Measurements from ENCODE around the gene NOP9. TPM values are rescaled to one million over a fixed set of nuclear protein-coding genes. Genes with fewer than 3 reads are reported as not detected.

Gene NOP9, protein sequence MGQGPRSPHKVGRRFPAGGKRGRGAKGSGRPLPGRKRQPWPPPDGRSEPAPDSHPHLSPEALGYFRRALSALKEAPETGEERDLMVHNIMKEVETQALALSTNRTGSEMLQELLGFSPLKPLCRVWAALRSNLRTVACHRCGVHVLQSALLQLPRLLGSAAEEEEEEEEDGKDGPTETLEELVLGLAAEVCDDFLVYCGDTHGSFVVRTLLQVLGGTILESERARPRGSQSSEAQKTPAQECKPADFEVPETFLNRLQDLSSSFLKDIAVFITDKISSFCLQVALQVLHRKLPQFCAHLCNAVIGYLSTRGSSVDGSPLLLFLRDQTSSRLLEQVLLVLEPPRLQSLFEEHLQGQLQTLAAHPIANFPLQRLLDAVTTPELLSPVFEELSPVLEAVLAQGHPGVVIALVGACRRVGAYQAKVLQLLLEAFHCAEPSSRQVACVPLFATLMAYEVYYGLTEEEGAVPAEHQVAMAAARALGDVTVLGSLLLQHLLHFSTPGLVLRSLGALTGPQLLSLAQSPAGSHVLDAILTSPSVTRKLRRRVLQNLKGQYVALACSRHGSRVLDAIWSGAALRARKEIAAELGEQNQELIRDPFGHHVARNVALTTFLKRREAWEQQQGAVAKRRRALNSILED
- total RNA-seq: 10 to 100 TPM; 46.1 to 49.3 TPM

DNA sequence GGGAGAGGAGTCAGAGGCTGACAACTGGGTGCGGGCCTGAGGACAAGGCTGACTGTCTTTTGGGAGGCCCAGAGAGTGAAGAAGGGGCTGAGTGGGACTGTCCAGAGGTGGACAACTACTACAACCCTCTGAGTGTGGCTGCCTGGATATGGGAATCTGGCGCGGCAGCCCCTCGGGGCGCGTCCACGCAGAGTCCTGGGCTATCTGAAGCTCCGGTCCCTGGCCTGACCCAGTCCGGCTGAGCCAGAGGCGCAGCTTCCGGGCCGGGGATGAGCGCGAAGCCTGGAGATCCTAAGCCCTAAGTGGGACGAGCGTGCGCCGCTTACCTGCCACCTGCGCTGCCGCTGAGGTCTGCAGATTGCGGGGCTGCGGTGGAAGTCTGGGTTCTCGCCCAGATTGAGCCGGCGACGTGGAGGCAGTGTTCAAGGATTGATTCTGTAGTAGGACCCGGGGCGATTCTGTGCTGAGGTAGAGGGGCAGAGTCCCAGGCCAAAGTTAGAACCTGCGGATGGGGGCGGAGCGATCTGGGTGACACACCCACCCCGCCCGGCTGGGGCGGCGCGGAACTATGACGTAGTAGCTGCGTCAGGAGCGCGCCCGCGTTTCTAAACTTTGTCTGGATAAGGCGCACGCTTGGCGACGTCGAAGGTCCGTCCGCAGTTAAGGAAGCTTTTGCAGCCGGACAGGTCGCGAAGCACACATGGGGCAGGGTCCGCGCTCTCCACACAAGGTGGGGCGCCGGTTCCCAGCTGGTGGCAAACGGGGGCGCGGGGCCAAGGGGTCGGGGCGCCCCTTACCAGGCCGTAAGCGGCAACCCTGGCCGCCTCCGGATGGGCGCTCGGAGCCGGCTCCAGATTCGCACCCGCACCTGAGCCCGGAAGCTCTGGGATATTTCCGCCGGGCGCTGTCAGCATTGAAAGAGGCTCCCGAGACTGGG lies at the start of gene NOP9, which contains the start of gene DHRS1:
TSS of gene NOP9 (plus strand) at position 596 of the 937 bp plus-strand sequence. CDS start at position 701, 105 bp downstream.
TSS of gene DHRS1 (minus strand) at position 526 of the 937 bp plus-strand sequence. CDS start 674 bp downstream, outside the sequence.
- ChIA-PET CTCF (interaction anchor here (0.8 to 7.9 kb wide), 11 partner anchors 9 to 137 kb away, joined by 3 to 156 read pairs (median 3); partner anchors contain the start of genes CIDEB, LTB4R, LTB4R2 and MDP1), POLR2A (interaction anchor here (0.8 to 3.2 kb wide), 6 partner anchors 9 to 86 kb away, joined by 3 to 21 read pairs (median 7); partner anchors contain the start of genes CHMP4A, LTB4R, LTB4R2 and RABGGTA)

DNA sequence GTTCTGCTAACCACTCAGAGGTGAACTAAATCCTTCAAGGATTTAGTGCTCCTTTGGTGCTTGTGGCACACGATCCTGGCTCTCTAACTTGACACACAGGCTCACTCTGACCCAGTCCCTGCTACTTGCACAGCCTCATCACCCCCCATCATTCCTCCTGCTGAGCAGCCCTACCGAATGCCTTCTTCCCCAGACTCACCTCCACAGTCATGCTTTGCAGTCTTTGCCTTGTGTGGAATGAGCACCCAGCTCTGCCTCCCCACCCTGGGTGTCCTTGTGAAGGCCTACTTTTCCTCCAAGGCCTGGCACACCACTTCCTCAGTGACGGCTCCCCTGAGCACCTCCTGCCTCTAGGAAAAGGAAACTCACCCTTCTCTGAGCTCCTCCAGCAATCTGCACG lies 49.3 kb upstream of the NOP9 start:
- POLR2A ChIA-PET: interaction anchor here (1.1 kb wide), 1 partner anchor 8 kb away, joined by 3 read pairs; the partner anchor contains the start of gene TINF2

DNA sequence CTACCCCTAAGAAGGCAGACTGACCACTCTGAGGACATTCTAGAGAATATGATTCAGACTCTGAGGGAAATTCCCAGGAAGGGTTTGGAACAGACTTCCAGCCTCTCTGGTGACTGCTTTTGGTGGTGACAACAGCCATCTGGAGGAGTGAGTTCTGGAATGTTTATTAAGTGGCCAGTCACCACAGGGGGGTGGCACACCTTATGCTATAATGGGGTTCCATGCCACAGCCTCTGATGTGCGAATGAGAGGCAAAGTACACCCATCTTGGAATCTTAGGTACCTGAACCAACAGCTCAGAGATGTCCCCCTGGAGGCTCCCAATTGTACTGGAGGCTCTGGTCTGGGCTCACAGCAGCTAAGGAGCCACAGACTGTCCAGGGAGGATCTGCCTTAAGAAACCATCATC lies 47.8 kb upstream of the NOP9 start:
- POLR2A ChIA-PET: interaction anchor here (1.0 kb wide), 1 partner anchor 14 kb away, joined by 5 read pairs; no protein-coding TSS in a partner anchor
- CTCF ChIA-PET: interaction anchor here (1.4 to 11.9 kb wide), 3 partner anchors 9 to 56 kb away, joined by 5 to 156 read pairs (median 11); partner anchors contain the start of genes CIDEB, DHRS1, NOP9 and TINF2

More for the DNA sequence above, 49.3 kb upstream of the NOP9 start:
- CTCF ChIA-PET: interaction anchor here (2.9 to 11.9 kb wide), 2 partner anchors 8 to 47 kb away, joined by 11 to 156 read pairs; partner anchors contain the start of genes DHRS1, NOP9 and TINF2

DNA sequence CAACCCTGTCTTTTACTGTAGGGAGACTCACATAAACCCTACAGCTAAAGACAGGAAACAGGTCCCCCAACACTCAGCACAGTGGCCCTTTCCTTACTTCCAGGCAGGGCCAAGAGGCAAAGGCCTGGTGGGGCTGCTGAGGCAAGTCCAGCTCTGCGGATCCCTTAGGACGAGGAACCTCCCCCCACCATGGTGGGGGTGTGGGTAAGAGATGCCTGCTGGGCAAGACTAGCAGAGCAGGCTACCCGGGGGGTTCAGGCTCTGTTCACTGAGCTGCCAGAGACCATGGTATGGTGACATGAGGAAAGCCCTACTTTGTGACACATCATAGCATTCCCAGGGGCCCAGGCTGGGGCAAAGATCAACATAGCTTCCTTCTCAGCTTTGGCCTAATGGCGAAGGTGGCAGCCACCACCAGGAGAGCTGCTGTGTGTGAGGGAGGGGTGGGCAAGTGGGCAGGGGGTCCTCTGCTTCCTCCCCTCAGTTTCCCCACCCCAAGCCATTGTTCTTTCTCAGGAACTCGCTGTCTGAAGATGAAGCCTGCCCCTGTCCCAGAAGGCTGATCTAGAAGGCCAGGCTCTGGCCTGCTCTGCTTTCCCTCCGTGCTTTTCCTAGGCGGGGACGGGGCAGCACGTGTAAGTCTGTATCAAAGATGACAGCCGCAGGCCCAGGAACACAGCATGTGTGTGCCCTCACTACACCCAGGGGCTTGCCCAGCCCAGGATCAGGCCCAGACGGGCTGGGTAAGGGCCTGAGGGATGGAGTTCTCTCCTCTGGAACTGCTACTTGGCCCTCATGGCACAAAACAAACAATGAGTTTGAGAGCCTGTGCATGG lies 47.1 kb upstream of the NOP9 start:
- POLR2A ChIA-PET: interaction anchor here (1.0 kb wide), 1 partner anchor 13 kb away, joined by 5 read pairs; no protein-coding TSS in a partner anchor

DNA sequence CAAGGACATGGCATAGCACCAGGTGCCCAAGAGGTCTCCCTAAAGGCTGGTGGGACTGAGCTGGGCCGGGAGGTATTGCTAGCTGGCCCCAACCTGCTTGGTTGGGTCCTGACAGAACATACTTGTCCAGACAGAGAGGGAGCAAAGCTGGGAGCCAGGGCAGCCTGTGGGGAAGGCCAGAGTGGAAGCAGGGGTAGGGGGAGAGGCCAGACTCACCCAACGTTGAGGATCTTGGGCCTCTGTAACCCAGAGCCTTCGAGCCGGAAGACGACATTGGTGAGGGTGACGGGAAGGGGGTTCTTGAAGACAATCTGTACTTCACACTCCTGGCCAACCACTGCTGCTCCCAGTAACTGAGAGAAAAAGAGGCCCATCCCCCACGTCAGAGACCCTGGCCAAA lies 45.7 kb upstream of the NOP9 start:
- ChIA-PET POLR2A (no interaction called here), CTCF (no interaction called here)

More for the DNA sequence above, 47.1 kb upstream of the NOP9 start:
- CTCF ChIA-PET: interaction anchor here (1.4 to 11.9 kb wide), 3 partner anchors 10 to 55 kb away, joined by 5 to 156 read pairs (median 11); partner anchors contain the start of genes CIDEB, DHRS1, NOP9 and TINF2

DNA sequence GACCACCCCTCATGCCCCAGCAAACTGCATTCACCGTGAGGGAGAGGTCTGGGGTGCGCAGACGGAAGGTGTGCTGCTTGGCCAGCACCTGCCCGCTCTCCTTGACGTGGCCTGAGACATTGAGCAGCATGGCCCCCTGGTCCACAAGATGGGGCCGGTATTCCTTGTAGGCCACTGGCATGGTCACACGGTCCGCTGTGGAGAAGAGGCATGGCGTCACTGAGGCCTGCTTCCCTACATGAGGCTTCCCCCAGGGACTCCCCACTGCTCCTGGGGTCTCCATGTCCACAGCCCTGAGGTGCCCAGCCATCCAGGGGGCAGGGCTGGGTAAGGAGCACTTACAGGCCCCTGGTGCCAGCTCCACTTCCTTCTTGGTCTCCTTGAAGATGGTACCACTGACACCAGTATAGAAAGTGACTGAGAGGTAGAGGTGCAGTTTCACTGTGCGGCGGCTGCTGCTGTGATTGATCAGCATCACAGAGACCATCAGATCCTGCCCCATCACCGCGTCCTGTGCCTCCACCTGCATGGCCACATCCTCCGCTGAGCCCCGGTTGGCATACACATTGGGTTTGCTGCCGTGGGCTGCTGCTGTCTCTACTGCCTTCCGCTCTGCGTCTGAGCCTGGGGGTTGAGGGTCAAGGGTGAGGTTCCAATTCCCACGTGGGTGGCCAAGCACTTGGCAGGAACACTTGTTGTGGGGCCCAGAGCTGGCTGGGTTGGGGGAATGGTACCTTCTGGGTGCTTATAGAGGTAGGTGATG lies 44.8 kb upstream of the NOP9 start:
- CTCF ChIA-PET: no interaction called here
- POLR2A ChIA-PET: no interaction called here

DNA sequence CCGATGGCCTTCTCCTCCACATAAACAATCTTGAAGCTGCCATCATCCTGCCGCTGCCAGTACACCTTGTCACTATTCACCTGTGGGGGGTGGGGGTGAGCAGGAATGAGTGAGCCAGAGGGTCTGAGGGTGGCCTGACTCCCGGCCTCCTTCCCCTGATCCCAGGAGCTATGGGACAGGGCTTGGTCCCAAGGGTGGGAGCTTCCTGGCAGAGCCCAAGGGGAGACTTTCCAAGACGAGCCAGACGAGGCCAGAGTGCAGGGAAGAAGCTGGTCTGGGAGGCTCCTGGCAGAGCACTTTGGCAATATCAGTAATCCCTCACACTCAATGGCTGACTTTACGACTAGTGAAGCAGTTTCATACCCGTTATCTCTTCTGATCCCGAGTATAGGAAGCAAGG lies 44.2 kb upstream of the NOP9 start:
- POLR2A ChIA-PET: no interaction called here
- CTCF ChIA-PET: no interaction called here

DNA sequence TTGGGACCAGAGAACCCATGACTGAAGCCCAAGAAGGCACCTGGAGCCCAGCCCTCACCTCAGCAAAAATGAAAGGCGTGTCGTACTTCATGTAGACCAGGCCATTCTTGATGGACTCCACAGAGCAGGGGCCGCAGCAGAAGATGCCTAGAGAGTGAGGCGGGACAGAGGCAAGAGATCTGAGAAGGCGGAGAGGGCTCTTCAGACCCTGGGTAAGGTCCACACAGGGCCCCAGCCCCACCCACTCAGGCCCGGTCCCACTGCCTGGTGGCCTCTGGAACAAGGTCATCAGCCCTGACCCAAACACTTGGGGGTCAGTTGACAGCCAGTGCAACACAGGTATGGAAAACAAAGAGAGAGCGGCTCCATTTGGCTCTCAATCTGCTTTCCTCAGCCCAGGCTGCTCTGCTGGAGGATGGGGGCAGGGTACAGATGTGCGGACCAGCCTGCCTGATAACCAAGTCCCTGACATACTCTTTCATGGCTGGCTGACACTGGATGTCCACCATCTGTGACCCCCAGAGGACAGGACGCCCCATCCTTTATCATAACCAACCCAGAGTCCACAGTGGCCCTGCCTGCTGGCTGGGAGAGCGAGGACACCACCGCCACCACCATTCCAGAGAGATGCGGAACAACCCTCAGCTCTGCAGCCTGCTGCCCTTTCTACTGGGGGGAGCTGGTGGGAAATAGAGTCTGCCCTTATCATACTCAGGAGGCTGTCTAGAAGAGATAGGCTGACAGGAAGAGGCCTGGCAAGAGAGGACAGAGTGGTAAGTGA lies 43.5 kb upstream of the NOP9 start:
- ChIA-PET POLR2A (no interaction called here), CTCF (interaction anchor here (0.9 to 1.2 kb wide), 2 partner anchors 9 to 14 kb away, joined by 3 read pairs; partner anchors contain the start of gene TINF2)

DNA sequence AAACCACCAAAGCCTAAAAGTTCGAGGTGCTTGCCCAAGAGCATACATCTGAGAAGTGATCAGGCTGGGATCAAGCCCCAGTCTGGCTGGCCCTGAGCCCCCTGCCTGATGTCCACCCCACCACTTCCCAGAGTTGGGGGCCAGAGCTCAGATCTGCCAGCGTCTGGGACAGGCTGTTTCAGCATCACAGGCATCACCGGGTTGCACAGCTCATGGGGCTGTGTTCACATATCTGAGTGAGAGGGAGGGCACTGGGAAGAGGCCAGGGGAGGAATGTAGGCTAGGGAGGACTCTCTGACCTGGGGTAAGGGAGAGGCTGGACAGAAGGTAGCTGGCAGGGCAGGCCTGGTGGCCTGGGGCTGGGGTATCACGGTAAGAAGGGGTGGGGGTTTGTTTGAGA lies 42.7 kb upstream of the NOP9 start:
- POLR2A ChIA-PET: no interaction called here
- CTCF ChIA-PET: interaction anchor here (0.9 to 1.2 kb wide), 2 partner anchors 10 to 14 kb away, joined by 3 read pairs; partner anchors contain the start of gene TINF2

DNA sequence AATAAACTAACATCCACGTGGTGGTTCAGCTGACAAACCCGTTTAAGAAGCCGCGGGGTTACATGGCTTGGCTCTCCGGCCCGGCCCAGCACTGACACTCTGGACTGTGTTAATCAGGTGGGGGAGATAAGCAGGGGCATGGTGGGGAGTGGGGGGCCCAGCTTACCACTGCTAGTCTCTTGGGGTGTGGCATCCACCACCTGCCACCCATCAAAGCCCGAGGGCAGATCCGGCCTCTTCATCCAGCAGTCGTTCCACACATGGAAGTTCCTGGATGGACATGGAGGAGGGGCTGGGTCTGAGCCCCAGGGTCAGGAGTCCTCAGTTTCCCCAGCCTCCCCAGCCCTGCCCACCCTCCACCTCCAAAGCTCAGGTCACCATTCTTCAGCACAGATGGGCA lies 41.5 kb upstream of the NOP9 start:
- ChIA-PET CTCF (interaction anchor here (1.3 kb wide), 1 partner anchor 15 kb away, joined by 8 read pairs; the partner anchor contains the start of gene TINF2), POLR2A (no interaction called here)

DNA sequence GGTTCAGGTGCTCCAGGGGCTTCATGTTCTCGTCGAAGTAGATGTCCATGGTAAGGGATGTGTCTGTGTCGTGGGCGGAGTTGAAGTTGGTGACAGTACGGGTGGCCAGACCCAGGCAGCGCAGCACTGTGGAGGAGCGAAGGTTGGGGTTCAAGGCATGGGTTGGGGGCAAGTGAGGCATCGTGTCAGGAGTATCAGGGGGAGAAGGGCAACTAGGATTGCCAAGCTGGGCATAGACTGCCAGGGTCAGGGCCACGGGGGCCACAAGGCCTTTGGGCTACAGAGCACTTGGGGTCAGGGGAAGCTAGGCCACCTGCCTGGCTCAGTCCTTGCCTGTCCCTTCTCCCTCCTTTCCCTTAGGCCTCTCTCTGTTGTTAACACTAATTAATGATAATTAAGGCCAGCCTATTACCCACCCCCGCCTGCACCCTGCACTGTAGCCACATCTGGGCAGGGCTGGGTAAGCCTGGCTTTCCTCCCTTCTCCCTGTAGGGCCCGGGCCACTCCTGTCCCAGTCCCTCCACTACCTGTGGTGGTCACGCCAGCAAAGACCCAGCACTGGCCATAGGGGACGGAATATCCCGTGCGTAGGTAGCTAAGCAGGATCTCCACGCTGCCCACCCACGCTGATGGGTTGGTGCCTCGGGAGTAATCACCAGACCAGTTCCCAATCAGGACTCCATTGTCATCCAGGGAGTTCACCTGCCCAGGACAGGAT lies 40.9 kb upstream of the NOP9 start:
- POLR2A ChIA-PET: no interaction called here
- CTCF ChIA-PET: interaction anchor here (0.8 to 1.3 kb wide), 2 partner anchors 16 to 41 kb away, joined by 3 to 8 read pairs; partner anchors contain the start of genes DHRS1, NOP9 and TINF2

DNA sequence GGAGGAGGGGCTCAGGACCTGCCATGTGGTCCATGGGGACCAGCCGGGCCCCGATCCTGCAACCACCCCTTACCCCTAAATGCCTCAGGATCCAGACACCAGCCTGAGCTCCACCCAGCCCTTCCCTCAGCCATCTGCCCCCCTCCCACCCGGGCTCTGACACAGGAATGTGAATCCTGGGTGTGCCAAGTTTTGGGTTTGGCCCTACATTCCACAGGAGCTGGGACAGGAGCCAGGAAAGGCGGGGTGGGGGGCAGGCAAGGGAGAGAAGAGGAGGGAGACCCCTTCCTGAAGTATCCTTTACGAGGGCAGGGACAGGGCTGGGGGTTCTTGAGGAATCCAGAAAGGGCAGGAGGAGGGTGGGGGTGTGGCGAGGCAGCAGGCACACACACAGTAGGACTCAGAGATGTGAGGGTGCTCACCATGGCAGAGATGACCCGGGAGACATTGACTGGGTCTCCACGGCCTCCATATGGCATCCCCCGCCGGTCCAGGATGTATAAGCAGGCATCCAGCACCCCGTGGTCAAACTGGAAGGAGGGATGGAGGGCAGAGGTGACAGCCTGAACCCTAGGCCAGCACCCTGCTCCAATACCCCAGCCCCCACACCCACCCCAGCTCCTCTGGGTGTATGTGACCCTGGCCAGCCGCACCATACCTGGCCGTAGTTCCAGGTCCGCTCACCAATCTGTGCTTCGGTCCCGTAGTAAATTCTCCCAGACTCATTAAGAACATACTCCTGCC lies 40.2 kb upstream of the NOP9 start:
- POLR2A ChIA-PET: interaction anchor here (0.5 kb wide), 1 partner anchor 12 kb away, joined by 4 read pairs; no protein-coding TSS in a partner anchor
- CTCF ChIA-PET: interaction anchor here (0.8 kb wide), 1 partner anchor 40 kb away, joined by 3 read pairs; the partner anchor contains the start of genes DHRS1 and NOP9

DNA sequence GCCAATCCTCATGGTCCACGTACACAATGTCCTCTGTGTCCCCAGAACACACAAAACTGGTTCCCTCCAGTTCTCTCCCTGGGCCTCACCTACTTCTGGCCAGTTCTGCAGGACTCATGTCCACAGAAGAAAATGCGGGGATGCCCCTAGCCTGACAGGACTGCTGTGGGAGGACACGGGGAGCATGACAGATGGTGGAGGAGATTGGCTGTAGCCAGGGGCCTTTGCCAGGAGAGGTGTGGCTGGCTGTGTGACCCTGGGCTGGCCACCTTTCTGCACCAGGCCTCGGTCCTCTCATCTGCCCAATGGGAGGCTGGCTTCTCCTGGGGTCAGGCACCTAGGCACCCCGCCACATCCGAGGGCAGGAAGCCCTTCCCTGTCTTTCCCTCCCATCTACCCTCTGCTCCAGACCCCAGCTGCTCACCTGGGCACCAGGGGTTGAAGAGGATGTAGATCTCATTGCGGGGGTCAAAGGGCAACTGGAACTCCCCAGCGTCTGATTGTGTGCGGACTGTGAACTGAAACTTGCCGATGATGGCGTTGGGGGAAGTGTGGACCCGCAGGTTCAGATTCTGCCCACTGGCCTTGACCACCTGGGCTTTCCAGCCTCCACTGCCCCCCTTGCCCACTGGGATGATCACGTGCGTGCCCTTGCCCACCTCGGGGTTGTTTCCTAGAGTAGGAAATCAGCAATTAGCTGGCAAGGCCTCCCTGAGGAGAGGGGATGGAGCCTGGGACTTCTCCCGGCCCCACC lies 39.4 kb upstream of the NOP9 start:
- POLR2A ChIA-PET: no interaction called here
- CTCF ChIA-PET: no interaction called here

DNA sequence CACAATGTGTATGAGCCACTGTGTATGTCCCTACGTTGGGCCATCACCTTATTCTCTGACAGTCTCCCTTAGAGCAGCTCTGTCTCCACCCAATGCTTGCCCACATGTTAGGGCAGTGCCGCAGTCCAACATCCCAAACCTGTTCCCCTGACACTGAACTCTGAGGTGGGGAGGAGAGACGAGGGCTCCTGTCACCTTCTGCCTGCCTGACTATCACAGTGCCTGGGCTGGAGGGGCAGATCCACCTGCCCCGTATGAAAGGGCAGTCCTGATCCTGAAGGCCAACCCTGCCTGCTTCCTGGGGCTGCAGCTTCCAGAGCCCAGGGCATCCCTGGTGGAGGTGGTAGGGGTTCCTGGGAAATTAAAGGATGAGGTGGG lies 38.9 kb upstream of the NOP9 start:
- ChIA-PET CTCF (interaction anchor here (0.6 kb wide), 1 partner anchor 709 kb away, joined by 4 read pairs; no protein-coding TSS in a partner anchor), POLR2A (no interaction called here)

Data from activated CD8-positive, alpha-beta memory T cell treated with anti-CD3 and anti-CD28 coated beads for 36 hours (primary cell).